GM21528 (cell line): ENCODE measurements around the gene CLRN1.

ENCODE experiments used
- ATAC-seq: cut with Tn5 transposase; IDR thresholded peaks from one replicate; pipeline ENCODE4 v1.9.1; 2021; ENCODE audit warnings: mild to moderate bottlenecking, moderate library complexity; ENCODE audit not compliant: unreplicated experiment, low FRiP score

Gene CLRN1

GRCh38 chr3:150878290-150878689 lies 94.2 kb downstream of the CLRN1 start:
- no peak for ATAC-seq

GRCh38 chr3:150877303-150877702 lies 95.2 kb downstream of the CLRN1 start:
- no peak for ATAC-seq

GRCh38 chr3:150876611-150877265 lies 95.8 kb downstream of the CLRN1 start:
- no peak for ATAC-seq
